Endometrial microvascular endothelial cells (primary cell): ENCODE measurements around the gene PPP1R3C. TPM values are rescaled to one million over a fixed set of nuclear protein-coding genes. Genes with fewer than 3 reads are reported as not detected.

ENCODE experiments used
- in situ Hi-C: cut with HindIII; loops from 2 replicates; pipeline ENCODE4 v1.10.0; 2017; ENCODE audit warnings: low sequenced_read_pairs, low pct_unique_long_range_greater_than_20kb; ENCODE audit errors: inconsistent ontology term
- total RNA-seq: library from RNA; depleted of rRNA; stranded (reverse); fragments of >200 nt; gene quantifications from one replicate; pipeline ENCODE4 v1.2.3, GENCODE V29; 2015; ENCODE audit errors: inconsistent ontology term

The PPP1R3C gene
- total RNA-seq, 1 donor from 2014 or later, result 2.0 TPM

- in situ Hi-C loops, result no loop called here
Observed at GRCh38 chr10:91604553-91605534, 28.0 kb downstream of the PPP1R3C start.

GRCh38 chr10:91603931-91604331 lies 28.9 kb downstream of the PPP1R3C start:
- in situ Hi-C loops, result no loop called here

GRCh38 chr10:91602868-91603568 lies 29.9 kb downstream of the PPP1R3C start:
- in situ Hi-C loops, result no loop called here

- in situ Hi-C loops, result no loop called here
Observed at GRCh38 chr10:91602449-91602848, 30.4 kb downstream of the PPP1R3C start.

- in situ Hi-C loops, result no loop called here
Observed at GRCh38 chr10:91601212-91601611, 31.7 kb downstream of the PPP1R3C start.

GRCh38 chr10:91598211-91598977 lies 34.5 kb downstream of the PPP1R3C start:
- in situ Hi-C loops, result no loop called here

GRCh38 chr10:91597197-91597881 lies 35.5 kb downstream of the PPP1R3C start:
- in situ Hi-C loops, result no loop called here

- in situ Hi-C loops, result no loop called here
Observed at GRCh38 chr10:91596825-91597196, 36.1 kb downstream of the PPP1R3C start.

GRCh38 chr10:91593834-91594233 lies 39.0 kb downstream of the PPP1R3C start:
- in situ Hi-C loops, result no loop called here

GRCh38 chr10:91593366-91593765 lies 39.5 kb downstream of the PPP1R3C start:
- in situ Hi-C loops, result no loop called here

GRCh38 chr10:91592266-91592975 lies 40.5 kb downstream of the PPP1R3C start:
- in situ Hi-C loops, result no loop called here

- in situ Hi-C loops, result no loop called here
Observed at GRCh38 chr10:91591797-91592174, 41.1 kb downstream of the PPP1R3C start.

- in situ Hi-C loops, result no loop called here
Observed at GRCh38 chr10:91590904-91591796, 41.7 kb downstream of the PPP1R3C start.

- in situ Hi-C loops, result no loop called here
Observed at GRCh38 chr10:91590142-91590903, 42.5 kb downstream of the PPP1R3C start.

- in situ Hi-C loops, result no loop called here
Observed at GRCh38 chr10:91589658-91590035, 43.2 kb downstream of the PPP1R3C start.

GRCh38 chr10:91589015-91589657 lies 43.7 kb downstream of the PPP1R3C start:
- in situ Hi-C loops, result no loop called here
